ENCODE measurements around the gene MPG. TPM values are rescaled to one million over a fixed set of nuclear protein-coding genes. Genes with fewer than 3 reads are reported as not detected.

Gene MPG
- total and polyA plus RNA-seq, 2 donors (not counting 1 experiment from before 2014, with no cell fraction given) = 59.6 to 66.4 TPM

DNA sequence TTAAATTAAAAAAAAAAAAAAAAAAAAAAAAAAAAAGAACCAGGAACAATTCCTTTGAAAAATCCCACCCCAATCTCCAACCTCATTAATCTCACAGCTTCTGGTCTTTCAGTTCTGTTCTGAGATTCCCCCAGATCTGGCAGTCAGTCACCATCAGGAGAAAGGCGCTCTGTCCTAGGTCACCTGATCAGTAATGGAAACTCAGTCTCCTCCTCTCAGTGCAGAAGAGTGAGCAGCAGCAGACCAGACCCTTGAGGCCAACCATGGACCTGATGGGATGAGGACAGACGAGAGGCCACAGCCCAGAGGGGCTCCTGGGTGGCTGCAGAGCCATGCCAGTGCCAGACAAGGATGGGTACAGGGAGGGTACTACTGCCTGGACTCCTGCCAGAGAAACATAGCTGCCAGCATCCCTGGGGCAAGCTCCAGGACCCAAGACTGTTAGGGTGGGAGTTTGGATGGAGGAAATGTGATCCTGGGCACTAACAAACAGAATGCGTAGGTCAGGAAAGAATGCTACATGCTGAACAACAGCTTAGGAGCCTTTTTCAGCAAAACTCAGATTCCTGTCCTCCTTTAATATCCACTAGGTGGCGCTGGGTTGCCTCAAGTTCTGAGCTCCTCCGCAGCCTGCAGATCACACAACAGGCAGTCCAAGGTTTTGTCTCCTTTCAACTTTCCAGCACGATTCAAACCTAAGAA, 28.7 kb downstream of the MPG start:
- CTCF ChIA-PET = interaction anchor here (0.6 to 5.5 kb wide), 39 partner anchors 9 to 393 kb away, joined by 3 to 63 read pairs (median 4); partner anchors contain the start of genes AXIN1, FAM234A, HBQ1 and POLR3K

More for the DNA sequence above, 28.7 kb downstream of the MPG start:
- H3K4me3 ChIP-seq (ENCODE audit: control extremely low read depth in 1 of 5, extremely low read depth in 1 of 5, insufficient read depth in 1 of 5, low read depth in 2 of 5, low read length in 4 of 5) = no peak overlapping the region
- H3K27ac Mint-ChIP-seq = no peak overlapping the region
- no peaks in the 10 kb centered on the region for H3K27me3 Mint-ChIP-seq
- no peaks in the 10 kb centered on the region for H3K79me2 ChIP-seq (ENCODE audit: control insufficient read depth, insufficient read depth, low read length)
- peak; percentile 74 for ATAC-seq (ENCODE audit: low read depth)
- peaks cover 4% of the 10 kb centered on the region for H4K20me1 ChIP-seq (ENCODE audit: control insufficient read depth, insufficient read depth, low read length, poor library complexity, severe bottlenecking)
- POLR2A ChIA-PET = no interaction called here
- H3K4me3 Mint-ChIP-seq = no peak overlapping the region
- no peaks in the 10 kb centered on the region for H3K9me3 Mint-ChIP-seq (ENCODE audit: insufficient read depth)
- no peak overlapping the region for H2AFZ ChIP-seq (ENCODE audit: insufficient read depth, low read depth, low read length, poor library complexity, severe bottlenecking)
- 45% methylated on average over 6 of the region's 6 CpGs for WGBS (ENCODE audit: insufficient coverage)
- no peak overlapping the region for H3K9ac ChIP-seq (ENCODE audit: low read length)
- H3K36me3 ChIP-seq (replicated peaks in 1 of 2; ENCODE audit: control extremely low read depth in 1 of 2, control insufficient read depth in 1 of 2, extremely low read depth in 1 of 2, insufficient read depth in 2 of 2, low read length in 1 of 2) = peaks cover 4 to 24% of the 10 kb centered on the region in 2 experiments
- H3K4me1 Mint-ChIP-seq = peaks cover 3% of the 10 kb centered on the region
- intact Hi-C loops (cut with micrococcal nuclease) = loop anchor here (1.0 kb wide), 2 partner anchors 75 to 256 kb away; no protein-coding TSS in a partner anchor
- H3K4me1 ChIP-seq (ENCODE audit: control insufficient read depth in 2 of 2, insufficient read depth in 2 of 2, low read length in 2 of 2) = peaks cover 0 to 3% of the 10 kb centered on the region in 2 donors
- DNase-seq = peak; percentile 78
- no peaks in the 10 kb centered on the region for H3K9me3 ChIP-seq (ENCODE audit: control extremely low read depth in 1 of 3, control insufficient read depth in 2 of 3, insufficient read depth in 1 of 3, low read length in 2 of 3)
- TF ChIP-seq, protein P1, sequence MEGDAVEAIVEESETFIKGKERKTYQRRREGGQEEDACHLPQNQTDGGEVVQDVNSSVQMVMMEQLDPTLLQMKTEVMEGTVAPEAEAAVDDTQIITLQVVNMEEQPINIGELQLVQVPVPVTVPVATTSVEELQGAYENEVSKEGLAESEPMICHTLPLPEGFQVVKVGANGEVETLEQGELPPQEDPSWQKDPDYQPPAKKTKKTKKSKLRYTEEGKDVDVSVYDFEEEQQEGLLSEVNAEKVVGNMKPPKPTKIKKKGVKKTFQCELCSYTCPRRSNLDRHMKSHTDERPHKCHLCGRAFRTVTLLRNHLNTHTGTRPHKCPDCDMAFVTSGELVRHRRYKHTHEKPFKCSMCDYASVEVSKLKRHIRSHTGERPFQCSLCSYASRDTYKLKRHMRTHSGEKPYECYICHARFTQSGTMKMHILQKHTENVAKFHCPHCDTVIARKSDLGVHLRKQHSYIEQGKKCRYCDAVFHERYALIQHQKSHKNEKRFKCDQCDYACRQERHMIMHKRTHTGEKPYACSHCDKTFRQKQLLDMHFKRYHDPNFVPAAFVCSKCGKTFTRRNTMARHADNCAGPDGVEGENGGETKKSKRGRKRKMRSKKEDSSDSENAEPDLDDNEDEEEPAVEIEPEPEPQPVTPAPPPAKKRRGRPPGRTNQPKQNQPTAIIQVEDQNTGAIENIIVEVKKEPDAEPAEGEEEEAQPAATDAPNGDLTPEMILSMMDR (IDR thresholded peaks at IDR 0.05) = peak; percentile 82
- TF ChIP-seq EZH2 (IDR thresholded peaks at IDR 0.05; ENCODE audit: borderline replicate concordance, insufficient read depth, low read depth, low read length, poor library complexity, severe bottlenecking) = no peak
- no peaks in the 10 kb centered on the region for H3K27me3 ChIP-seq (replicated peaks in 1 of 4; ENCODE audit: control extremely low read depth in 1 of 4, control insufficient read depth in 3 of 4, insufficient read depth in 4 of 4, low read length in 3 of 4)
- H3K4me2 ChIP-seq (replicated peaks; ENCODE audit: low read depth, low read length, poor library complexity, severe bottlenecking) = no peak overlapping the region
- no peak overlapping the region for H3K27ac ChIP-seq (ENCODE audit: low read length in 2 of 2)
